PFSK-1 (cell line): ENCODE data around the gene NRXN3.

Experiments
- FOXP2 ChIP-seq: optimal IDR thresholded peaks from 2 replicates; pipeline ENCODE3; 2011; ENCODE audit warnings: borderline replicate concordance, control low read depth, inconsistent platforms; ENCODE audit not compliant: insufficient read depth; ENCODE audit errors: extremely low read length, extremely low read depth
- POLR2AphosphoS5 ChIP-seq: IDR thresholded peaks from 2 replicates; pipeline ENCODE4 v1.6.1; 2012; ENCODE audit warnings: low read depth, mild to moderate bottlenecking, control low read depth, low read length, moderate library complexity
- REST ChIP-seq, 2 experiments: IDR thresholded peaks; 2 replicates each; pipeline versions ENCODE4 v1.6.1 to v1.8.0; 2011 to 2012; ENCODE audit warnings: low read depth in 2 of 2, low read length in 2 of 2, control low read depth in 1 of 2, inconsistent platforms in 1 of 2, mild to moderate bottlenecking in 1 of 2, moderate library complexity in 1 of 2; ENCODE audit not compliant: insufficient read depth in 1 of 2

GRCh38 chr14:79011091-79011919 lies 841.1 kb downstream of the NRXN3 start:
- no peak for TF ChIP-seq POLR2AphosphoS5
- TF ChIP-seq REST (IDR thresholded peaks at IDR 0.05; ENCODE audit: insufficient read depth in 1 of 2, low read depth in 2 of 2, low read length in 2 of 2), result no peak
- no peak for TF ChIP-seq FOXP2
